Measurements from ENCODE around the gene ARHGAP18.

The ARHGAP18 gene

DNA sequence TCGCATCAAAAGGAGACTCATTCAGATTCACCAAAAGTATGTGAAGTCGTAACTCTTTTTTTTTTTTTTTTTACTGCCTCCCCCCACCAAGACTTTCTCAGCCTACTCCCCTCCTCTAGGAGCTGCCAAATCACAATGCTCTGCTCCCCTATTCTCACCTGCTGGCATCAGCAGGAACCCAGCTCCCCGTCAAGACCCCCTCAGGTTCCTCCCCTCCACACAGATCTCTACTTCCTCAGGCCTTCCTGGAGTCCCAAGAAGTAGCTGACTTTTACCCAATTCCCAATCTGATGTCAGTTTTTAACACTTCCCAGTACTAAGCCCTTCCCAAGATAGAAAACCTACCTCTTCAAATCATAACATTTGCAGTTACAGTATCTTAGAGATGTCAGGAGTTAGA lies 39.3 kb downstream of the ARHGAP18 start:
- Histone ChIP-seq H3K4me3 (ENCODE audit: low read depth, low read length) (no peak overlapping the region), H3K36me3 (replicated peaks) (no peaks in the 10 kb centered on the region), H3K27ac (no peak overlapping the region), H3K27me3 (replicated peaks) (no peaks in the 10 kb centered on the region)
- no peak for DNase-seq
- in situ Hi-C loops (cut with HindIII; ENCODE audit: low pct_ligation_motif_present, low sequenced_read_pairs): no loop called here
- TF ChIP-seq, protein P1, sequence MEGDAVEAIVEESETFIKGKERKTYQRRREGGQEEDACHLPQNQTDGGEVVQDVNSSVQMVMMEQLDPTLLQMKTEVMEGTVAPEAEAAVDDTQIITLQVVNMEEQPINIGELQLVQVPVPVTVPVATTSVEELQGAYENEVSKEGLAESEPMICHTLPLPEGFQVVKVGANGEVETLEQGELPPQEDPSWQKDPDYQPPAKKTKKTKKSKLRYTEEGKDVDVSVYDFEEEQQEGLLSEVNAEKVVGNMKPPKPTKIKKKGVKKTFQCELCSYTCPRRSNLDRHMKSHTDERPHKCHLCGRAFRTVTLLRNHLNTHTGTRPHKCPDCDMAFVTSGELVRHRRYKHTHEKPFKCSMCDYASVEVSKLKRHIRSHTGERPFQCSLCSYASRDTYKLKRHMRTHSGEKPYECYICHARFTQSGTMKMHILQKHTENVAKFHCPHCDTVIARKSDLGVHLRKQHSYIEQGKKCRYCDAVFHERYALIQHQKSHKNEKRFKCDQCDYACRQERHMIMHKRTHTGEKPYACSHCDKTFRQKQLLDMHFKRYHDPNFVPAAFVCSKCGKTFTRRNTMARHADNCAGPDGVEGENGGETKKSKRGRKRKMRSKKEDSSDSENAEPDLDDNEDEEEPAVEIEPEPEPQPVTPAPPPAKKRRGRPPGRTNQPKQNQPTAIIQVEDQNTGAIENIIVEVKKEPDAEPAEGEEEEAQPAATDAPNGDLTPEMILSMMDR (IDR thresholded peaks at IDR 0.05; ENCODE audit: low read depth, low read length, missing control alignments): no peak

DNA sequence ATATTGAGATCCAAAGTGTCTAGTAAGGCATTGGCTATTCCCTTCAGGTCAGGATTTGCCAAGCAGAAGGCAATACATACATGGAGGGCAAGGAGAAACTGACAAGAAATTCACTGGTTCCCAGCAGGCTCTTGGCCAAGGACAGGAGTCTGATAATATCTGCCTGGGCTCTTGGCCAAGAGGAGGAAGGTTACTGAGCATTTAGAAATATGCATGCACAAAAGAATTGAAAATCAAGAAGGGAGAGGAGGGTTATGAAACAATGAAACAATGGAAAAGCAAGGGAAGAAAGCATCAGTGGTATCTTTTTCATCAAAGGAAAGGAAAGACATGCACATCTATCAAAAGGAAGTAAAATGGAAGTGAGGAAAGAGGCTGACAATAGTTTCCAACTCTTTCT lies 42.4 kb downstream of the ARHGAP18 start:
- H3K4me3 ChIP-seq (ENCODE audit: low read depth, low read length): no peak overlapping the region
- TF ChIP-seq, protein P1 (IDR thresholded peaks at IDR 0.05; ENCODE audit: low read depth, low read length, missing control alignments): no peak
- no peaks in the 10 kb centered on the region for H3K36me3 ChIP-seq (replicated peaks)
- in situ Hi-C loops (cut with HindIII; ENCODE audit: low pct_ligation_motif_present, low sequenced_read_pairs): no loop called here
- DNase-seq: peak; percentile 73
- H3K27ac ChIP-seq: no peak overlapping the region
- H3K27me3 ChIP-seq (replicated peaks): no peaks in the 10 kb centered on the region

DNA sequence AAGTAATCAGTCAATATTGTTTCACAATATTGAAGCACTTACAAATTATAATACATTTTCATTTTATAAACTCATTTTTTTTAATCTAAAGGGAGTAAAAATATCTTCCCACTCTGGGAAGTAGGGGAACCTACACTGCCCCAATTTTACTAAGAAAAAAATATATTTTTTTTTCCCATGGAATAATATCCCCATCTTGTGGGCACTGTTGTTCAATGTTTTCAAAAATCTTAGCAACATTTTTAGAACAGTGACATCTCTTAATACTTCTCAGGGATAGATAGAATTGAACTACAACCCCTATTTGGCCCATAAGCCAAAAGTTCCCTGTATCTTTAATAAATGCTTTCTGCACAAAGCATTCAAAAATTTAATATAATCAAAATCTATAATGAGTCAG lies 42.9 kb downstream of the ARHGAP18 start:
- Histone ChIP-seq H3K36me3 (replicated peaks) (no peaks in the 10 kb centered on the region), H3K4me3 (ENCODE audit: low read depth, low read length) (no peak overlapping the region), H3K27me3 (replicated peaks) (no peaks in the 10 kb centered on the region), H3K27ac (no peak overlapping the region)
- DNase-seq: no peak
- TF ChIP-seq, protein P1 (IDR thresholded peaks at IDR 0.05; ENCODE audit: low read depth, low read length, missing control alignments): no peak
- in situ Hi-C loops (cut with HindIII; ENCODE audit: low pct_ligation_motif_present, low sequenced_read_pairs): no loop called here

DNA sequence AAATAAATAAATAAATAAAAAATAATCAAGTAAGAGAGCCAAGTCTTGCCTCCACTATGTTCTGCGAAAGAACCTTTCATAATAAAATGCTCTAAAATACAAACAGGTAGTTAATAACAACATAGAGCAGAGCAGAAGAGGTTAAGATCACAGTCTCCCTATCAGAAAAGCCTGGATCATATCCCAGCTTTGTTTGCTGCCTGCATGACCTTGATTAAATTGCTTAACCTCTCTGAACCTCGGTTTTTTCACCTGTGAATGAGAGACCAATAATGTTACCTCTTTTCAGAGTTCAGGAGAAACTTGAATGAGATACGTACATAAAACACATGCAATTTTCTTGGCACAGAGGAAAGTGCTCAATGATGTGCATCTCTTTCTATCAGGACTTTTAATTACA lies 44.4 kb downstream of the ARHGAP18 start:
- Histone ChIP-seq H3K4me3 (ENCODE audit: low read depth, low read length) (no peak overlapping the region), H3K27ac (no peak overlapping the region), H3K36me3 (replicated peaks) (no peaks in the 10 kb centered on the region), H3K27me3 (replicated peaks) (no peaks in the 10 kb centered on the region)
- in situ Hi-C loops (cut with HindIII; ENCODE audit: low pct_ligation_motif_present, low sequenced_read_pairs): no loop called here
- TF ChIP-seq, protein P1 (IDR thresholded peaks at IDR 0.05; ENCODE audit: low read depth, low read length, missing control alignments): no peak
- no peak for DNase-seq

DNA sequence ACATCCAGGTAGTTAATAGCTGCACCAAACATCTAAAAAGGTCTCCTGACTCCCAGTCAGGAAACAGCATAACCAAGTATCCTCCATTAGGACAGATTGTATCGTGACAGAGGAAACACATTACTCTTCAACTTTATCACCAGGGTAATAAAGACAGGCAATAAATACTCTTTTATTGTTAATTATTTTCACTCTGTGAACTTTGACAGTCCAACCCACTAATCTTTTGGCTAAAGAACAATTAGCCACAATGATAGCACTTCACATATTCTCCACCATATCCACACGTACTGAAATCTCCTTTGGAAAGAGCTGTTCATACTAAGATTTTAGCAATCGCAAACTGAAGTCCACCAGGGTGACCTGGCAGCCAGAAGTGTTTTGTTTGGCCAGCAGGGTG lies 46.4 kb downstream of the ARHGAP18 start:
- TF ChIP-seq, protein P1 (IDR thresholded peaks at IDR 0.05; ENCODE audit: low read depth, low read length, missing control alignments): peak; percentile 5
- Histone ChIP-seq H3K36me3 (replicated peaks) (no peaks in the 10 kb centered on the region), H3K27ac (no peak overlapping the region), H3K4me3 (ENCODE audit: low read depth, low read length) (no peak overlapping the region), H3K27me3 (replicated peaks) (no peaks in the 10 kb centered on the region)
- no peak for DNase-seq
- in situ Hi-C loops (cut with HindIII; ENCODE audit: low pct_ligation_motif_present, low sequenced_read_pairs): no loop called here

DNA sequence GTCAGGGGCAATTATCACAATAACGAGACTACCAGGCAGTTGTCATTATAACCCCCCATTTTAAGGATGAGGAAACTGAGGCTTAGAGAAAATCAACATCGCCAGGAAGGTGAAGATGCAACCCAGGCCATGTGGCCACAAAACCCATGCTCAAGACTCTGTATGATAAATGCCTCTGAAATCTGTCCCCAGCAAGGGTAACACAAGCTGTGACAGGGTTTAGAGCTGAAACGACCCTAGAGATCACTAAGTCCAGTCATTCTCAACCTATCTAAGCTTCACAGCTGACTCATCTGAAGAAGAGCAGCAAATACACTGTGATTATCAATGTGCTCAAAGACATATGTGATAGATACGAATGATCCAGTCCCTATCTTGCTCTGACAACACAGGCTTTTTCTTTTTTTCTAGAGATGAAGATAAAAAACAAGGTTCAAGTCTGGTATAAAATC lies 47.0 kb downstream of the ARHGAP18 start:
- in situ Hi-C loops (cut with HindIII; ENCODE audit: low pct_ligation_motif_present, low sequenced_read_pairs): no loop called here
- Histone ChIP-seq H3K36me3 (replicated peaks) (no peaks in the 10 kb centered on the region), H3K27ac (no peak overlapping the region), H3K27me3 (replicated peaks) (no peaks in the 10 kb centered on the region), H3K4me3 (ENCODE audit: low read depth, low read length) (no peak overlapping the region)
- TF ChIP-seq, protein P1 (IDR thresholded peaks at IDR 0.05; ENCODE audit: low read depth, low read length, missing control alignments): no peak
- no peak for DNase-seq
